HG03575 (cell line): ENCODE measurements around the gene GLIS1.

ENCODE experiments used
- ATAC-seq: cut with Tn5 transposase; IDR thresholded peaks from one replicate; pipeline ENCODE4 v1.9.1; 2021; ENCODE audit not compliant: unreplicated experiment, insufficient number of reproducible peaks, low FRiP score; ENCODE audit errors: extremely low read depth

Gene GLIS1

GRCh38 chr1:53580739-53581475 is 158.1 kb downstream of the GLIS1 start:
- no peak for ATAC-seq

- ATAC-seq: no peak
Observed at GRCh38 chr1:53580009-53580400, 159.0 kb downstream of the GLIS1 start.

GRCh38 chr1:53579221-53580008 is 159.5 kb downstream of the GLIS1 start:
- ATAC-seq: no peak

GRCh38 chr1:53578358-53578757 is 160.6 kb downstream of the GLIS1 start:
- ATAC-seq: no peak

GRCh38 chr1:53577761-53578100 is 161.2 kb downstream of the GLIS1 start:
- ATAC-seq: no peak

GRCh38 chr1:53576866-53577760 is 161.9 kb downstream of the GLIS1 start:
- ATAC-seq: no peak

- ATAC-seq: no peak
Observed at GRCh38 chr1:53576381-53576801, 162.6 kb downstream of the GLIS1 start.

- ATAC-seq: no peak
Observed at GRCh38 chr1:53575955-53576320, 163.0 kb downstream of the GLIS1 start.

GRCh38 chr1:53575141-53575954 is 163.6 kb downstream of the GLIS1 start:
- no peak for ATAC-seq

- ATAC-seq: no peak
Observed at GRCh38 chr1:53574621-53575020, 164.3 kb downstream of the GLIS1 start.

GRCh38 chr1:53573931-53574330 is 165.0 kb downstream of the GLIS1 start:
- ATAC-seq: no peak

GRCh38 chr1:53573522-53573921 is 165.4 kb downstream of the GLIS1 start:
- ATAC-seq: no peak

GRCh38 chr1:53572815-53573173 is 166.2 kb downstream of the GLIS1 start:
- no peak for ATAC-seq

GRCh38 chr1:53572065-53572814 is 166.7 kb downstream of the GLIS1 start:
- no peak for ATAC-seq

- no peak for ATAC-seq
Observed at GRCh38 chr1:53568540-53568939, 170.4 kb downstream of the GLIS1 start.

GRCh38 chr1:53567851-53568250 is 171.1 kb downstream of the GLIS1 start:
- no peak for ATAC-seq

GRCh38 chr1:53567450-53567849 is 171.5 kb downstream of the GLIS1 start:
- no peak for ATAC-seq

GRCh38 chr1:53563611-53564010 is 175.4 kb downstream of the GLIS1 start:
- no peak for ATAC-seq
